Measurements from ENCODE around the gene CDNF.
A peak's percentile ranks its signal among the peaks of the same experiment; 100 is the strongest.

Gene CDNF

DNA sequence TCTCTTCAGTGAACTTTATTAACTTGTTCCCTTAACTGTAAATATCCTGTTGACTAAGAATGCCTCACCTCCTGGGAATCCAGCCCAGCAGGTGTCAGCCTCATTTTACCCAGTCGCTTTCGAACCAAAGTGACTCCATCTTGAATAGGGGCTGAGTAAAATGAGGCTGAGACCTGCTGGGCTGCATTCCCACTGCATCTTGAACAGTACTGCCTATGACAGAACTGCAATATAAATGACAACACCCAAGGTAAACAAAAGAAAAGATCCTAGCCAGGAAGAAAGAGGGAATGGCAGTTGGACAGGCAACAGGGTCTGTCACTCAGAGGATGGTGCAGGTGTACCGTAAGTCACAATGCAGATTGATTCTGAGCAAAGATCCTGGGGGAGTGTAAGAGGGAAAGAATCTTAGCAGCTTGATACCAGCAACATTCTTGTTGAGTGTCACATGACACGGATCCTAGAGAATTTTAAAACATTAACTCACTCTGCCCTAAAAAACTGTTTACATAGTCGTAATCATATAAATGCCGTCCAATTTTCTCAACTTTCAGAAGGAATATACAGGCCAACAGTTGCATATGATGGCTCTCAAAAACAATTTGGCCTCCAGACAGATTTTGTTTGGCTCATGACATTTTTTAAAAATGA, 58.7 kb downstream of the CDNF start:
- H3K4me2 ChIP-seq (ENCODE audit: insufficient read depth, low read length, poor library complexity, severe bottlenecking), result no peak overlapping the region
- no peak overlapping the region for H2BK15ac ChIP-seq (ENCODE audit: low read length)
- peaks cover 0 to 8% (median 0%) of the 10 kb centered on the region in 3 experiments for H3K27me3 ChIP-seq (ENCODE audit: control insufficient read depth in 3 of 3, insufficient read depth in 3 of 3, low read depth in 1 of 3, low read length in 3 of 3)
- WGBS, 2 donors (ENCODE audit: extremely low coverage in 2 of 2, insufficient read length in 2 of 2, insufficient replicate concordance in 1 of 2), result no CpG with 5 or more reads among the region's 6 CpGs
- no peak overlapping the region for H3K18ac ChIP-seq (ENCODE audit: low read length)
- no peaks in the 10 kb centered on the region for H3K9me3 ChIP-seq (replicated peaks in 1 of 2; ENCODE audit: control insufficient read depth in 2 of 2, insufficient read depth in 1 of 2, low read depth in 1 of 2, low read length in 2 of 2)
- H3K23ac ChIP-seq (ENCODE audit: low read depth, low read length, poor library complexity), result no peak overlapping the region
- H4K91ac ChIP-seq (ENCODE audit: low read depth, low read length, poor library complexity), result no peak overlapping the region
- H4K8ac ChIP-seq (ENCODE audit: low read depth, low read length), result no peak overlapping the region
- H3K79me1 ChIP-seq (ENCODE audit: low read depth, low read length), result no peaks in the 10 kb centered on the region
- no peak overlapping the region for H2AK5ac ChIP-seq (ENCODE audit: low read depth, low read length)
- no peak overlapping the region for H3K27ac ChIP-seq (replicated peaks; ENCODE audit: low read length)
- H3K14ac ChIP-seq (ENCODE audit: low read length), result no peak overlapping the region
- H2BK5ac ChIP-seq (ENCODE audit: low read length), result no peak overlapping the region
- H3K4me1 ChIP-seq (ENCODE audit: control insufficient read depth in 2 of 2, insufficient read depth in 1 of 2, low read depth in 1 of 2, low read length in 2 of 2), result no peaks in the 10 kb centered on the region
- no peak overlapping the region for H3K4me3 ChIP-seq (ENCODE audit: low read length in 2 of 2)
- no peaks in the 10 kb centered on the region for H3K36me3 ChIP-seq (replicated peaks in 1 of 2; ENCODE audit: control insufficient read depth in 2 of 2, insufficient read depth in 2 of 2, low read length in 2 of 2)
- no peak overlapping the region for H3K4ac ChIP-seq (ENCODE audit: low read length)
- no peak overlapping the region for H3K9ac ChIP-seq (ENCODE audit: low read depth, low read length, poor library complexity)
- H2BK12ac ChIP-seq (ENCODE audit: low read length), result no peak overlapping the region
- H2BK120ac ChIP-seq (ENCODE audit: low read depth, low read length), result no peak overlapping the region
- no peak overlapping the region for H2AFZ ChIP-seq (ENCODE audit: low read length)
- DNase-seq (ENCODE audit: low spot score), result no peak

DNA sequence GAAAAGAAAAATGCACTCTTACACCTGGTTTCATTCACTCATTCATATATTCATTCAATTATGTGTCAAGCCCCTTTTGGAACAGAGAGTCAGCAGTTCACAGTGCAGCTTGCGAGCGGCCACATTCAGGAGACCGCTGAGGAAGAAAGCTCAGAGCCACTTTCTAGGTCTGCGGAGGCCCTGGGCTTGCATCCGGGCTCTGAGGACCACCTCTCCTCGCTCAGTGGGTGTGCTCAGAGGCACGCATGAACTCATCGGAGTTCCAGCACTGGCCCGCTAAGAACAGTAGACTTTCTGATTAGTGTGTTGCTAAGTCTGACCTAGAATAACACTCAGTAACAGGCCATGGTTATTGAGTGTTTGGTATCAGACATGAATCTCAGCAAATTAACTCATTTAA, 61.3 kb downstream of the CDNF start:
- H2BK15ac ChIP-seq (ENCODE audit: low read length), result no peak overlapping the region
- no peak overlapping the region for H2BK120ac ChIP-seq (ENCODE audit: low read depth, low read length)
- H3K79me1 ChIP-seq (ENCODE audit: low read depth, low read length), result no peaks in the 10 kb centered on the region
- H3K4me1 ChIP-seq (ENCODE audit: control insufficient read depth in 2 of 2, insufficient read depth in 1 of 2, low read depth in 1 of 2, low read length in 2 of 2), result no peaks in the 10 kb centered on the region
- H3K4ac ChIP-seq (ENCODE audit: low read length), result no peak overlapping the region
- H4K91ac ChIP-seq (ENCODE audit: low read depth, low read length, poor library complexity), result no peak overlapping the region
- H2BK5ac ChIP-seq (ENCODE audit: low read length), result no peak overlapping the region
- H2AFZ ChIP-seq (ENCODE audit: low read length), result no peak overlapping the region
- no peaks in the 10 kb centered on the region for H3K36me3 ChIP-seq (replicated peaks in 1 of 2; ENCODE audit: control insufficient read depth in 2 of 2, insufficient read depth in 2 of 2, low read length in 2 of 2)
- no peak overlapping the region for H3K4me3 ChIP-seq (ENCODE audit: low read length in 2 of 2)
- no peak overlapping the region for H3K23ac ChIP-seq (ENCODE audit: low read depth, low read length, poor library complexity)
- H4K8ac ChIP-seq (ENCODE audit: low read depth, low read length), result no peak overlapping the region
- H3K27me3 ChIP-seq (ENCODE audit: control insufficient read depth in 3 of 3, insufficient read depth in 3 of 3, low read depth in 1 of 3, low read length in 3 of 3), result peaks cover 0 to 8% (median 0%) of the 10 kb centered on the region in 3 experiments
- no peak overlapping the region for H3K14ac ChIP-seq (ENCODE audit: low read length)
- no peaks in the 10 kb centered on the region for H3K9me3 ChIP-seq (replicated peaks in 1 of 2; ENCODE audit: control insufficient read depth in 2 of 2, insufficient read depth in 1 of 2, low read depth in 1 of 2, low read length in 2 of 2)
- DNase-seq (ENCODE audit: low spot score), result no peak
- WGBS, 2 donors (ENCODE audit: extremely low coverage in 2 of 2, insufficient read length in 2 of 2, insufficient replicate concordance in 1 of 2), result no CpG with 5 or more reads among the region's 9 CpGs
- no peak overlapping the region for H2BK12ac ChIP-seq (ENCODE audit: low read length)
- H3K27ac ChIP-seq (replicated peaks; ENCODE audit: low read length), result no peak overlapping the region
- H2AK5ac ChIP-seq (ENCODE audit: low read depth, low read length), result no peak overlapping the region
- no peak overlapping the region for H3K4me2 ChIP-seq (ENCODE audit: insufficient read depth, low read length, poor library complexity, severe bottlenecking)
- no peak overlapping the region for H3K9ac ChIP-seq (ENCODE audit: low read depth, low read length, poor library complexity)
- no peak overlapping the region for H3K18ac ChIP-seq (ENCODE audit: low read length)

- no CpG with 5 or more reads among the region's 3 CpGs for WGBS, 2 donors (ENCODE audit: extremely low coverage in 2 of 2, insufficient read length in 2 of 2, insufficient replicate concordance in 1 of 2)
These were observed 62.2 kb downstream of the CDNF start for GRCh38 chr10:14775656-14776055.

DNA sequence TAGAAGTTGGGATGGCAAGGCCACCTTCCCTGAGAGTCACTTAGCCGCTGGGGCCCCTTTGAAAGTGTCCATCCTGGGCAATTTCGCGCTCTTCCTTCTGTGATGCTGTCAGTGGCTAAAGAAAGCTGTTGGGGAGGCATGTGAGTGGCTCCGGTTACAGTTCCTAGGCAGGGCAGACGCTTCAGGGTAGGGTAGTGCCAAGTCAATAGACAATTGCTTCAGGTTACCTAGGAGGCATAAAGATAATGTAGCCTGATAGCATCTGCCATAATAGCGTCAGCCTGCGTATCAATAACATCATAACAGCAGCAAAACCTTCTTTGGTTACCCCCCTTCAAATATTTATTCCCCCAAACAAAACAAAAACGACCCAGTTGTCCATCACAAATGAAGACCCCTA, 63.0 kb downstream of the CDNF start, which contains the start of gene FAM107B:
FAM107B (minus strand) TSS at position 101 of the 400 bp plus-strand sequence. CDS start 234 bp downstream, outside the sequence.
- Histone ChIP-seq H4K8ac (ENCODE audit: low read depth, low read length) (no peak within 1 kb of the TSS), H2BK120ac (ENCODE audit: low read depth, low read length) (peak within 1 kb of the TSS; percentile 39), H3K23ac (ENCODE audit: low read depth, low read length, poor library complexity) (no peak within 1 kb of the TSS), H3K18ac (ENCODE audit: low read length) (peak within 1 kb of the TSS; percentile 41), H4K91ac (ENCODE audit: low read depth, low read length, poor library complexity) (no peak within 1 kb of the TSS), H3K14ac (ENCODE audit: low read length) (no peak within 1 kb of the TSS), H3K4me3 (ENCODE audit: low read length in 2 of 2) (no peak within 1 kb of the TSS), H2BK15ac (ENCODE audit: low read length) (no peak within 1 kb of the TSS), H3K36me3 (replicated peaks in 1 of 2; ENCODE audit: control insufficient read depth in 2 of 2, insufficient read depth in 2 of 2, low read length in 2 of 2) (no peaks in the 10 kb centered on the region), H3K27me3 (ENCODE audit: control insufficient read depth in 3 of 3, insufficient read depth in 3 of 3, low read depth in 1 of 3, low read length in 3 of 3) (peaks cover 0 to 8% (median 0%) of the 10 kb centered on the region in 3 experiments), H3K9ac (ENCODE audit: low read depth, low read length, poor library complexity) (no peak within 1 kb of the TSS), H3K27ac (replicated peaks; ENCODE audit: low read length) (no peak within 1 kb of the TSS), H3K79me1 (ENCODE audit: low read depth, low read length) (no peaks in the 10 kb centered on the region), H3K9me3 (replicated peaks in 1 of 2; ENCODE audit: control insufficient read depth in 2 of 2, insufficient read depth in 1 of 2, low read depth in 1 of 2, low read length in 2 of 2) (no peaks in the 10 kb centered on the region), H3K4me2 (ENCODE audit: insufficient read depth, low read length, poor library complexity, severe bottlenecking) (no peak within 1 kb of the TSS), H3K4me1 (ENCODE audit: control insufficient read depth in 2 of 2, insufficient read depth in 1 of 2, low read depth in 1 of 2, low read length in 2 of 2) (no peaks in the 10 kb centered on the region), H3K4ac (ENCODE audit: low read length) (no peak within 1 kb of the TSS), H2BK12ac (ENCODE audit: low read length) (no peak within 1 kb of the TSS), H2AFZ (ENCODE audit: low read length) (no peak within 1 kb of the TSS), H2BK5ac (ENCODE audit: low read length) (no peak within 1 kb of the TSS), H2AK5ac (ENCODE audit: low read depth, low read length) (no peak within 1 kb of the TSS)
- WGBS, 2 donors (ENCODE audit: extremely low coverage in 2 of 2, insufficient read length in 2 of 2, insufficient replicate concordance in 1 of 2), result no CpG with 5 or more reads among the region's 8 CpGs
- DNase-seq (ENCODE audit: low spot score), result no peak

More at GRCh38 chr10:14775656-14776055, 62.2 kb downstream of the CDNF start:
- Histone ChIP-seq H2BK120ac (ENCODE audit: low read depth, low read length) (no peak overlapping the region), H3K4me2 (ENCODE audit: insufficient read depth, low read length, poor library complexity, severe bottlenecking) (no peak overlapping the region), H2BK5ac (ENCODE audit: low read length) (no peak overlapping the region), H3K23ac (ENCODE audit: low read depth, low read length, poor library complexity) (no peak overlapping the region), H2AFZ (ENCODE audit: low read length) (no peak overlapping the region), H3K18ac (ENCODE audit: low read length) (no peak overlapping the region), H2BK12ac (ENCODE audit: low read length) (no peak overlapping the region), H3K27ac (replicated peaks; ENCODE audit: low read length) (no peak overlapping the region), H4K91ac (ENCODE audit: low read depth, low read length, poor library complexity) (no peak overlapping the region), H3K79me1 (ENCODE audit: low read depth, low read length) (no peaks in the 10 kb centered on the region), H3K14ac (ENCODE audit: low read length) (no peak overlapping the region), H3K27me3 (ENCODE audit: control insufficient read depth in 3 of 3, insufficient read depth in 3 of 3, low read depth in 1 of 3, low read length in 3 of 3) (peaks cover 0 to 8% (median 0%) of the 10 kb centered on the region in 3 experiments), H3K4me3 (ENCODE audit: low read length in 2 of 2) (no peak overlapping the region), H3K9me3 (replicated peaks in 1 of 2; ENCODE audit: control insufficient read depth in 2 of 2, insufficient read depth in 1 of 2, low read depth in 1 of 2, low read length in 2 of 2) (no peaks in the 10 kb centered on the region), H2AK5ac (ENCODE audit: low read depth, low read length) (no peak overlapping the region), H3K4ac (ENCODE audit: low read length) (no peak overlapping the region), H3K4me1 (ENCODE audit: control insufficient read depth in 2 of 2, insufficient read depth in 1 of 2, low read depth in 1 of 2, low read length in 2 of 2) (no peaks in the 10 kb centered on the region), H2BK15ac (ENCODE audit: low read length) (no peak overlapping the region), H3K9ac (ENCODE audit: low read depth, low read length, poor library complexity) (no peak overlapping the region), H4K8ac (ENCODE audit: low read depth, low read length) (no peak overlapping the region), H3K36me3 (replicated peaks in 1 of 2; ENCODE audit: control insufficient read depth in 2 of 2, insufficient read depth in 2 of 2, low read length in 2 of 2) (no peaks in the 10 kb centered on the region)
- DNase-seq (ENCODE audit: low spot score), result no peak
